HG03175 (cell line): ENCODE data around the gene C19orf73.
"Not testable (repeated sequence)": the region's sequence is repeated elsewhere in the genome, so short reads cannot be mapped to it uniquely, and the experiment has no call there.

ENCODE experiments used
- ATAC-seq: cut with Tn5 transposase; IDR thresholded peaks from one replicate; pipeline ENCODE4 v1.9.1; 2021; ENCODE audit warnings: mild to moderate bottlenecking, moderate library complexity; ENCODE audit not compliant: unreplicated experiment

Gene C19orf73

GRCh38 chr19:49148784-49149651 is 30.1 kb upstream of the C19orf73 start:
- no peak for ATAC-seq

- ATAC-seq = no peak
Observed at GRCh38 chr19:49148044-49148682, 29.2 kb upstream of the C19orf73 start.

- not testable (repeated sequence) for ATAC-seq
Observed at GRCh38 chr19:49146408-49146770, 27.4 kb upstream of the C19orf73 start.

DNA sequence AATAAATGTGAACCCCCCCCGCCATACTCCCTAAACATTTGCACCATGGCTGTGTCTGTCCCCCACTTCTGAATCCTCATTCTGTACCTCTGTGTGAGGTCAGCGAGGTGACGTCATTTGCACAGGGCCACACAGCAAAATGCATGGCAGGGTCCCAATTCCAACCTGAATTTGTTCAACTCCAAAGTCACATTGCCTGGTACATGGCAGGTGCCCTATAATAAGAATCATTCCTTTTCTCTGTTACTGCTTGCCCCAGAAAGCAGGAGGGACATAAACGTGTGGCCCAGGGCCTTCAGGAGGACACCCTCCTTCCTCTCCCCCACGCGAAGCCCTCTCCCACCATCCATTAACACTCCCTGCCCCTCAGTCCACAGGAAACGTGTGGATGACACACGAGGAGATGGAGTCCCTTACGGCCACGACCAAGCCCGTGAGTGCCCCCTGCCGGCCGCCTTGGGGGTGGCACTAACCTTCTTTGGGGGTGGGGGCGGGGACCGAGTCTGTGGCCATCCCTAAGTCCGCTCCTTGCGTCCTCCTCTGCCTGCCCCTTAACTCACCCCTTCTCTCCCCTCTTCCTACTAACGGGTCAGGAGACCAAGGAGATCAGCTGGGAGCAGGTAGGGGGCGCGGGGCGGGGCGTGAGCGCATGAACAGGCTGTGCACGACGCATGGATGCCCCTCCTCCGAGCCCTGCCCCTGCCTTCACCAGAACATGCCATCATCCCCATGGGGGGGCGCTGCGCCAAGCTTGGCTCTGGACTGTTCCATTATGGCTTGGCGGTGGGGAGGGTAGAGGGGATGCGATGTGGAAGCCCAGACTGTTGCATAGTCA is 26.8 kb upstream of the C19orf73 start:
- no peak for ATAC-seq

- ATAC-seq = no peak
Observed at GRCh38 chr19:49142866-49143335, 24.0 kb upstream of the C19orf73 start.

DNA sequence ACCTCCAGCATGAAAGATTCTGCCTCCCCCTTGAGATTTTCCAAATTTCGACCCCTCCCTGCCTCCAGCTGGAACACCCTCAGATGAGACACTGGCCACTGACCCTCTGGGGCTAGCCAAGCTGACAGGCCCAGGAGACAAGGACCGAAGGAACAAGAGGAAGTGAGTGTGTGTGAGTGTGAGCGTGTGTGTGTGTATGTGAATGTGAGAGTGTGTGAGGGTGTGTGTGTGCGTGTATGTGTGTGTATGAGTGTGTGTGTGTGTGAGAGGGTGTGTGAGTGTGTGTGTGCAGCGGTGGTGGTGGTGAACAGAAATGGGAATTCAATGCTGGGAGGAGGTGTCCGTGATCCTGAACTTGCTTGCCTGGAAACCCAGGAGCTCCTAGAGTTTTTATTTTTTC is 22.4 kb upstream of the C19orf73 start:
- ATAC-seq = no peak

DNA sequence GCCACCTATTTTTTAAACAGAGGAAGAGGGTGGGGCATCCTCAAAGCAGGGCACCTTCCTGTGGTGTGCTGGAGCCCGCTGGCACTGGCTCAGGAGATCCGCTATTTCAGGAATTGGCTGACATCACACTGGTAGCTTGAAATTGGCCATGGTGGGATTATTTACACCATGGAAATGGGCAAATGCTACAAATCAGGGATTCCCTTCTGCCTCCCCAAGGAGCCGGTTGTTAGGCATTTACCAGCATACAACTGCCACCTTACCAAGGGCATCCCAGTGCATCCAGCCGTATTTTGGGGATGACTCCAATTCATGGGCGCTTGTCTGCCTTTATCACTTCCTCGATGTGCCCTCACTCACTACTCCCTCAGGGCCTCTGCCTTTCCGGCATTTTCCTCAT is 22.0 kb upstream of the C19orf73 start:
- no peak for ATAC-seq

- no peak for ATAC-seq
Observed at GRCh38 chr19:49136771-49137171, 17.8 kb upstream of the C19orf73 start.

- no peak for ATAC-seq
Observed at GRCh38 chr19:49135686-49136085, 16.7 kb upstream of the C19orf73 start.

GRCh38 chr19:49133621-49134454 is 14.9 kb upstream of the C19orf73 start:
- ATAC-seq = no peak

- ATAC-seq = no peak
Observed at GRCh38 chr19:49132974-49133609, 14.1 kb upstream of the C19orf73 start.

GRCh38 chr19:49130325-49130724 is 11.4 kb upstream of the C19orf73 start:
- no peak for ATAC-seq

- ATAC-seq = no peak
Observed at GRCh38 chr19:49129238-49129583, 10.3 kb upstream of the C19orf73 start.

- ATAC-seq = no peak
Observed at GRCh38 chr19:49128545-49129237, 9.7 kb upstream of the C19orf73 start.

DNA sequence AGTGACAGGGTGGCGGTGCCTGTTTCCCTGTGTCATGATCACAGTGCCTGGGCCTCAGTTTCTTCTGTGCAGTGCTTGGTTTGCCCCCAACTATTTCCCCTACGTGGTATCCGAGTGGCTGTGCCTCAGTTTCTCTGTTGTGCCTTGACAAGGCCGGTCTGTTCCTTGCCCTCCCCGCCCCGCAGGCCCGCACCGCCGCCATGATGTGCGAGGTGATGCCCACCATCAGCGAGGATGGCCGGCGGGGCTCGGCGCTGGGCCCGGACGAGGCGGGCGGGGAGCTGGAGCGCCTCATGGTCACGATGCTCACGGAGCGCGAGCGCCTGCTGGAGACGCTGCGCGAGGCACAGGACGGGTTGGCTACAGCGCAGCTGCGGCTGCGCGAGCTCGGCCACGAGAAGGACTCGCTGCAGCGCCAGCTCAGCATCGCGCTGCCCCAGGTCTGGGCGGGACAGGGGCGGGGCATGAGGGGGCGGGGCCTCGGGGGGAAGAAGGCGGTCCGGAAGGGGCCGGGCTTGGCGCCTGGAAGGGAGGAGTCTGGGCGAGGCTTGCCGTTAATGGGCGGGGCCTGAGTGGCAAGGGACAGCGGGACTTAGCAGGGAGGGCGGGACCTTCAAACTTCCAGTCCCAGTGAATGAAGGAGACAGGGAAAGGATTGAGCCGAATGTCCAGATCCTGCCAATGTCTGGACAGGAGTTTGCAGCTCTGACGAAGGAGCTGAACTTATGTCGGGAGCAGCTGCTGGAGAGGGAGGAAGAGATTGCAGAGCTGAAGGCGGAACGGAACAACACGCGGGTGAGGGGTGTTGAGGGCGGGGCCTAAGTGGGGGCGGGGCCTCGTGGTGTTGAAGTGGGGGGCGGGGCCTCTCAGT is 9.0 kb upstream of the C19orf73 start:
- ATAC-seq = peak; percentile 81

DNA sequence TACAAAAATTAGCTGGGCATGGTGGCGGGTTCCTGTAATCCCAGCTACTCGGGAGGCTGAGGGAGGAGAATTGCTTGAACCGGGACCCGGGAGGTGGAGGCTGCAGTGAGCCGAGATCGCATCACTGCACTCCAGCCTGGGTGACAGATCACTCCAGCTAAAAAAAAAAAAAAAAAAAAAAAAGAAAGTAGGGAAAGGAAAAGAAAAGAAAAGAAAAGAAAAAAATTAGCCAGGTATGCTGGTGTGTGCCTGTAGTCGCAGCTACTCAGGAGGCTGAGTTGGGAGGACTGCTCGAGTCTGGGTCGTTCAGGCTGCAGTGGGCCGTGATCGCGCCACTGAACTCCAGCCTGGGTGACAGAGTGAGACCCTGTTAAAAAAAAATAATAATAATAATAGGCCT is 8.3 kb upstream of the C19orf73 start:
- not testable (repeated sequence) for ATAC-seq

DNA sequence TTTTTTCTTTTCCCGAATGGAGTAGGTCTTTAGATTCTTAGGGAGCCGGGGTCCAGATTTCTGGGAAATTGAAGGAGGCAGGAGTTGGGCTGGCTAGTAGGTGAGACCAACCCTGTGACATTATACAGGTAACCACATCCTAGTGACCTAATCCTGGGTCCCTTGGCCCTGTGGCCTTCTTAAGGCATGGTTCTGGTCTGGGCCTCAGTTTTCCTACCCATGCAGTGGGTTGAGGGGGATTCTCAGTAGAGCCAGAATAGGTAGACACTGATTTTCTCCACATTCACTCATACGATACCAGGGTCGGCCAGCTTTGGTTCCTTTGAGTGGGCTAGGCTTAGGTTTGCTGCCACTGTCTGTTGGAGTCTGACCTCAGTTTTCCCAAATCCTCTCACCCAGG is 7.6 kb upstream of the C19orf73 start:
- no peak for ATAC-seq

GRCh38 chr19:49125025-49125731 is 6.2 kb upstream of the C19orf73 start:
- no peak for ATAC-seq
